ENCODE results near the gene KDM4F.

DNA sequence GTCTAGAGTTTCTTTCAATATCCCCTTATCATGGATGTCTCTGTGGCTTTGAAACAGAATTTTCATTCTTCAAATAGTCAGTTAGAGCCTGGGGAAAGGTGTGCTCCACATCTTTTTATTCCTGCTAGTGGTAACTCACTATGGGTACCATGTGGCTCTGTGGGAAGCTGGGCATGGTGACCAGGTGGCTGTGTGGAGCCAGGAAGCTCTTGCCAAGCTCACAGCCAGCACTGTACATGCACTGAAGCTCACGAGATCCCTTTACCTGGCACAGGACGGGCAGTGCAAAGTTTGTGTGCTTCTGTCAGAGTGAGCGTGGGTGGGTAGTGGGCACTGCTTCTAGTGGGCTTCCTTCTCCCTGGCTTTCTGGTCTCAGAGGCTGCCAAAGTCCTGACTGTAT lies 6.3 kb upstream of the KDM4F start:
- no peak for TF ChIP-seq CTCF (IDR thresholded peaks at IDR 0.05)
- no peak for TF ChIP-seq EZH2 (IDR thresholded peaks at IDR 0.05)

Data from neural progenitor cell (in vitro differentiated cells).